H9 (cell line): ENCODE data around the gene TENM4. TPM values are rescaled to one million over a fixed set of nuclear protein-coding genes. Genes with fewer than 3 reads are reported as not detected.

Source experiments
- DNase-seq: peaks from one replicate; pipeline ENCODE4 v3.0.0-alpha.2; 2017
- H2AFZ ChIP-seq: one replicate; pipeline ENCODE4 v1.6.1; 2013; ENCODE audit warnings: mild to moderate bottlenecking, low read length, control low read depth, moderate library complexity
- H2AK5ac ChIP-seq: 2 replicates; pipeline ENCODE4 v1.6.1; 2013; ENCODE audit warnings: low read length, control low read depth, mixed read lengths; ENCODE audit not compliant: insufficient read length
- H2BK120ac ChIP-seq: one replicate; pipeline ENCODE4 v1.6.1; 2013; ENCODE audit warnings: low read depth, mild to moderate bottlenecking, low read length, control low read depth, inconsistent platforms; ENCODE audit not compliant: poor library complexity, severe bottlenecking
- H2BK12ac ChIP-seq: 2 replicates; pipeline ENCODE4 v1.6.1; 2013; ENCODE audit warnings: low read length, control low read depth, mixed read lengths, low read depth; ENCODE audit not compliant: insufficient read length
- H2BK15ac ChIP-seq: 2 replicates; pipeline ENCODE4 v1.6.1; 2013; ENCODE audit warnings: low read depth, low read length, control low read depth
- H2BK20ac ChIP-seq: one replicate; pipeline ENCODE4 v1.6.1; 2013; ENCODE audit warnings: low read depth, mild to moderate bottlenecking, low read length, control low read depth, inconsistent platforms; ENCODE audit not compliant: poor library complexity, severe bottlenecking
- H2BK5ac ChIP-seq: 2 replicates; pipeline ENCODE4 v1.6.1; 2013; ENCODE audit warnings: low read length, control low read depth, mixed read lengths; ENCODE audit not compliant: insufficient read length
- H3K14ac ChIP-seq: 2 replicates; pipeline ENCODE4 v1.6.1; 2013; ENCODE audit warnings: low read length, control low read depth; ENCODE audit not compliant: insufficient read depth
- H3K18ac ChIP-seq: 2 replicates; pipeline ENCODE4 v1.6.1; 2013; ENCODE audit warnings: low read depth, mild to moderate bottlenecking, mixed read lengths, low read length, control low read depth; ENCODE audit not compliant: insufficient read length
- H3K23ac ChIP-seq: 2 replicates; pipeline ENCODE4 v1.6.1; 2013; ENCODE audit warnings: low read length, control low read depth, mixed read lengths, low read depth; ENCODE audit not compliant: insufficient read length
- H3K23me2 ChIP-seq: 2 replicates; pipeline ENCODE4 v1.6.1; 2013; ENCODE audit warnings: low read depth, mild to moderate bottlenecking, mixed read lengths, low read length, control low read depth; ENCODE audit not compliant: insufficient read length, poor library complexity, severe bottlenecking
- H3K27ac ChIP-seq: 2 replicates; pipeline ENCODE4 v1.5.1; 2013; ENCODE audit warnings: low read length, control low read depth, mixed read lengths, low read depth; ENCODE audit not compliant: insufficient read length
- H3K27me3 ChIP-seq: 2 replicates; pipeline ENCODE4 v1.6.1; 2013; ENCODE audit warnings: low read length, control low read depth, inconsistent platforms; ENCODE audit not compliant: insufficient read depth
- H3K4ac ChIP-seq: 2 replicates; pipeline ENCODE4 v1.6.1; 2013; ENCODE audit warnings: low read depth, mild to moderate bottlenecking, control low read depth, inconsistent platforms, low read length, moderate library complexity
- H3K4me1 ChIP-seq: 2 replicates; pipeline ENCODE4 v1.6.1; 2013; ENCODE audit warnings: low read length, control low read depth, inconsistent platforms; ENCODE audit not compliant: insufficient read depth
- H3K4me2 ChIP-seq: 2 replicates; pipeline ENCODE4 v1.6.1; 2013; ENCODE audit warnings: low read length, control low read depth, mixed read lengths; ENCODE audit not compliant: insufficient read length, insufficient read depth
- H3K56ac ChIP-seq: 2 replicates; pipeline ENCODE4 v1.6.1; 2013; ENCODE audit warnings: low read depth, mild to moderate bottlenecking, mixed read lengths, low read length, control low read depth; ENCODE audit not compliant: insufficient read length
- H3K79me1 ChIP-seq: 2 replicates; pipeline ENCODE4 v1.6.1; 2013; ENCODE audit warnings: low read depth, mild to moderate bottlenecking, moderate library complexity, low read length, control low read depth, inconsistent platforms; ENCODE audit not compliant: insufficient read depth, poor library complexity, severe bottlenecking
- H3K79me2 ChIP-seq: 2 replicates; pipeline ENCODE4 v1.6.1; 2013; ENCODE audit warnings: low read length, control low read depth, inconsistent platforms; ENCODE audit not compliant: insufficient read depth
- H3K9ac ChIP-seq: 2 replicates; pipeline ENCODE4 v1.6.1; 2013; ENCODE audit warnings: low read length, control low read depth, mixed read lengths; ENCODE audit not compliant: insufficient read length; ENCODE audit errors: extremely low read depth
- H3K9me3 ChIP-seq: one replicate; pipeline ENCODE4 v1.6.1; 2013; ENCODE audit warnings: low read depth, low read length, inconsistent platforms; ENCODE audit not compliant: control insufficient read depth
- H3T11ph ChIP-seq: one replicate; pipeline ENCODE4 v1.6.1; 2013; ENCODE audit warnings: mild to moderate bottlenecking, low read length, control low read depth, inconsistent platforms
- H4K20me1 ChIP-seq: one replicate; pipeline ENCODE4 v1.6.1; 2013; ENCODE audit not compliant: control insufficient read depth, insufficient read length, insufficient read depth
- H4K5ac ChIP-seq: 2 replicates; pipeline ENCODE4 v1.6.1; 2013; ENCODE audit warnings: low read depth, mild to moderate bottlenecking, mixed read lengths, low read length, control low read depth; ENCODE audit not compliant: insufficient read length
- H4K8ac ChIP-seq: replicated peaks from 2 replicates; pipeline ENCODE4 v1.6.1; 2013; ENCODE audit warnings: low read length, control low read depth, mixed read lengths, low read depth; ENCODE audit not compliant: insufficient read length
- H4K91ac ChIP-seq: 2 replicates; pipeline ENCODE4 v1.6.1; 2013; ENCODE audit warnings: low read depth, mild to moderate bottlenecking, moderate library complexity, mixed read lengths, low read length, control low read depth; ENCODE audit not compliant: insufficient read length
- H3K27ac Mint-ChIP-seq, 3 experiments: 2 replicates in 2 of 3; 3 replicates in 1 of 3; pipeline ENCODE4 v1.8.0; 2020 to 2021; ENCODE audit warnings: mixed read lengths in 3 of 3, mild to moderate bottlenecking in 1 of 3, moderate library complexity in 1 of 3
- H3K27me3 Mint-ChIP-seq: 2 replicates; pipeline ENCODE4 v1.8.0; 2021; ENCODE audit warnings: low read depth, mild to moderate bottlenecking, moderate library complexity, mixed read lengths
- H3K36me3 Mint-ChIP-seq, 3 experiments: 2 replicates in 2 of 3; 3 replicates in 1 of 3; pipeline ENCODE4 v1.8.0; 2020 to 2021; ENCODE audit warnings: low read depth in 3 of 3, mixed read lengths in 3 of 3; ENCODE audit not compliant: insufficient read depth in 1 of 3
- H3K4me1 Mint-ChIP-seq, 2 experiments: 2 replicates each; pipeline ENCODE4 v1.8.0; 2020; ENCODE audit warnings: mixed read lengths in 2 of 2
- H3K4me3 Mint-ChIP-seq, 2 experiments: 2 replicates in 1 of 2; 3 replicates in 1 of 2; pipeline ENCODE4 v1.8.0; 2020 to 2021; ENCODE audit warnings: mild to moderate bottlenecking in 2 of 2, mixed read lengths in 2 of 2, moderate library complexity in 1 of 2
- H3K9me3 Mint-ChIP-seq, 2 experiments: 2 replicates in 1 of 2; 3 replicates in 1 of 2; pipeline ENCODE4 v1.8.0; 2020; ENCODE audit warnings: mild to moderate bottlenecking in 2 of 2, mixed read lengths in 2 of 2, moderate library complexity in 1 of 2
- CTCF ChIP-seq: fragments of 200-600 bp; sonication (generic); conservative IDR thresholded peaks from 3 replicates; pipeline ENCODE4 v1.8.0; 2021; ENCODE audit warnings: antibody characterized with exemption, mild to moderate bottlenecking
- total RNA-seq: library from RNA; stranded (reverse); gene quantifications from 2 replicates; pipeline ENCODE4 v1.2.1, GENCODE V29; 2021

The TENM4 gene
- total RNA-seq, 1 experiment from 2014 or later, result 4.6 TPM

DNA sequence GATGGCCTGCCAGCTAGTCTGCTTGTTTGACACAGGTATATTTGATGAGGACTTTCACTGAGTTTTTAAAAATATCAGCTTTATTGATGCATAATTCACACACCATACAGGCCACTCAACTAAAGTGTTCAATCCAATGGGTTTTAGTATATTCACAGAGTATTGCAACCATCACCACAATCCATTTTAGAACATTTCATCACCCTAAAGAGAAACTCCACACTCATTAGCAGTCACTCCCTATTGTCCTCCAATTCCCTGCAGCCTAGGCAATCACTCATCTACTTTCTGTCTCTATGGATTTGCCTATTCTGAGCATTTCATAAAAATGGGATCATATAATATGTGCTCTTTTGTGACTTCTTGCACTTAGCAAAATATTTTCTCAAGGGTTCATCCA lies 468.2 kb downstream of the TENM4 start:
- H3T11ph ChIP-seq, result no peak overlapping the region
- no peak overlapping the region for H2AK5ac ChIP-seq
- H3K4me3 Mint-ChIP-seq, result no peak overlapping the region
- H3K27me3 ChIP-seq, result no peaks in the 10 kb centered on the region
- no peaks in the 10 kb centered on the region for H3K36me3 Mint-ChIP-seq
- H3K27ac ChIP-seq, result no peak overlapping the region
- no peaks in the 10 kb centered on the region for H3K9me3 Mint-ChIP-seq
- H2BK12ac ChIP-seq, result no peak overlapping the region
- no peaks in the 10 kb centered on the region for H3K23me2 ChIP-seq
- no peak overlapping the region for H4K5ac ChIP-seq
- no peak overlapping the region for H2BK20ac ChIP-seq
- H4K20me1 ChIP-seq, result no peaks in the 10 kb centered on the region
- no peak overlapping the region for H3K4me2 ChIP-seq
- no peaks in the 10 kb centered on the region for H3K9me3 ChIP-seq
- H3K56ac ChIP-seq, result no peak overlapping the region
- H4K91ac ChIP-seq, result no peak overlapping the region
- H2AFZ ChIP-seq, result no peak overlapping the region
- H3K27ac Mint-ChIP-seq, result no peak overlapping the region
- no peak for DNase-seq
- no peaks in the 10 kb centered on the region for H3K79me2 ChIP-seq
- no peaks in the 10 kb centered on the region for H3K79me1 ChIP-seq
- no peak overlapping the region for H3K18ac ChIP-seq
- H3K4ac ChIP-seq, result no peak overlapping the region
- H3K4me1 ChIP-seq, result no peaks in the 10 kb centered on the region; the same call in 1 of the 2 replicates
- peaks cover 27% of the 10 kb centered on the region for H3K27me3 Mint-ChIP-seq
- H2BK15ac ChIP-seq, result no peak overlapping the region
- no peak overlapping the region for H3K14ac ChIP-seq
- peaks cover 11 to 13% of the 10 kb centered on the region in 2 experiments for H3K4me1 Mint-ChIP-seq
- H2BK5ac ChIP-seq, result no peak overlapping the region
- no peak overlapping the region for H4K8ac ChIP-seq
- H3K23ac ChIP-seq, result no peak overlapping the region
- H2BK120ac ChIP-seq, result no peak overlapping the region
- no peak for TF ChIP-seq CTCF
- H3K9ac ChIP-seq, result no peak overlapping the region
